ENCODE data around the gene TLK2. TPM values are rescaled to one million over a fixed set of nuclear protein-coding genes. Genes with fewer than 3 reads are reported as not detected.
"Not testable (repeated sequence)": the region's sequence is repeated elsewhere in the genome, so short reads cannot be mapped to it uniquely, and the experiment has no call there.

The TLK2 gene
- total RNA-seq, 1 experiment from 2014 or later: 54.6 TPM

- BruUV-seq (replicated peaks): no TSS peak
- TF ChIP-seq TCF7L2 (IDR thresholded peaks at IDR 0.05; ENCODE audit: low read depth, low read length) (no peak), POLR2AphosphoS5 (IDR thresholded peaks at IDR 0.05; ENCODE audit: low read depth, low read length) (no peak), SIN3A (IDR thresholded peaks at IDR 0.05; ENCODE audit: borderline replicate concordance, insufficient read depth, low read depth, low read length) (no peak), REST (IDR thresholded peaks at IDR 0.05; ENCODE audit: insufficient read depth in 1 of 2, low read depth in 2 of 2, low read length in 1 of 2) (no peak)
- TF ChIP-seq, protein P1, sequence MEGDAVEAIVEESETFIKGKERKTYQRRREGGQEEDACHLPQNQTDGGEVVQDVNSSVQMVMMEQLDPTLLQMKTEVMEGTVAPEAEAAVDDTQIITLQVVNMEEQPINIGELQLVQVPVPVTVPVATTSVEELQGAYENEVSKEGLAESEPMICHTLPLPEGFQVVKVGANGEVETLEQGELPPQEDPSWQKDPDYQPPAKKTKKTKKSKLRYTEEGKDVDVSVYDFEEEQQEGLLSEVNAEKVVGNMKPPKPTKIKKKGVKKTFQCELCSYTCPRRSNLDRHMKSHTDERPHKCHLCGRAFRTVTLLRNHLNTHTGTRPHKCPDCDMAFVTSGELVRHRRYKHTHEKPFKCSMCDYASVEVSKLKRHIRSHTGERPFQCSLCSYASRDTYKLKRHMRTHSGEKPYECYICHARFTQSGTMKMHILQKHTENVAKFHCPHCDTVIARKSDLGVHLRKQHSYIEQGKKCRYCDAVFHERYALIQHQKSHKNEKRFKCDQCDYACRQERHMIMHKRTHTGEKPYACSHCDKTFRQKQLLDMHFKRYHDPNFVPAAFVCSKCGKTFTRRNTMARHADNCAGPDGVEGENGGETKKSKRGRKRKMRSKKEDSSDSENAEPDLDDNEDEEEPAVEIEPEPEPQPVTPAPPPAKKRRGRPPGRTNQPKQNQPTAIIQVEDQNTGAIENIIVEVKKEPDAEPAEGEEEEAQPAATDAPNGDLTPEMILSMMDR (IDR thresholded peaks at IDR 0.05): no peak
- Histone ChIP-seq H3K4me3 (ENCODE audit: low read depth in 2 of 2, low read length in 2 of 2) (no peak overlapping the region), H3K27ac (ENCODE audit: low read length) (no peak overlapping the region), H3K27me3 (ENCODE audit: control insufficient read depth, insufficient read depth, low read length) (no peaks in the 10 kb centered on the region), H3K9me3 (ENCODE audit: control insufficient read depth, insufficient read depth, low read depth, low read length) (no peaks in the 10 kb centered on the region), H3K36me3 (ENCODE audit: control insufficient read depth, insufficient read depth, low read length) (peaks cover 2% of the 10 kb centered on the region; the same call in 1 of the 2 replicates), H3K4me1 (ENCODE audit: control insufficient read depth, insufficient read depth, low read length) (no peaks in the 10 kb centered on the region)
- no peak for ATAC-seq
- intact Hi-C loops (cut with micrococcal nuclease; ENCODE audit: unreplicated experiment): no loop called here
- DNase-seq (ENCODE audit: low read depth, low spot score): no peak
- POLR2A ChIA-PET: no interaction called here
- in situ Hi-C loops (cut with HindIII; ENCODE audit: low pct_unique_long_range_greater_than_20kb, low sequenced_read_pairs): no loop called here
- CTCF ChIA-PET: no interaction called here
Measured at GRCh38 chr17:62444063-62444462, 34.6 kb upstream of the TLK2 start.

- ATAC-seq; in situ Hi-C loops (cut with HindIII; ENCODE audit: low pct_unique_long_range_greater_than_20kb, low sequenced_read_pairs); DNase-seq (ENCODE audit: low read depth, low spot score); H3K27ac ChIP-seq (ENCODE audit: low read length); intact Hi-C loops (cut with micrococcal nuclease; ENCODE audit: unreplicated experiment); H3K27me3 ChIP-seq (ENCODE audit: control insufficient read depth, insufficient read depth, low read length); H3K36me3 ChIP-seq (ENCODE audit: control insufficient read depth, insufficient read depth, low read length); POLR2A ChIA-PET; H3K4me1 ChIP-seq (ENCODE audit: control insufficient read depth, insufficient read depth, low read length); H3K4me3 ChIP-seq (ENCODE audit: low read depth in 2 of 2, low read length in 2 of 2); H3K9me3 ChIP-seq (ENCODE audit: control insufficient read depth, insufficient read depth, low read depth, low read length); CTCF ChIA-PET; BruUV-seq (replicated peaks): not testable (repeated sequence)
Measured at GRCh38 chr17:62445791-62446190, 32.8 kb upstream of the TLK2 start.

DNA sequence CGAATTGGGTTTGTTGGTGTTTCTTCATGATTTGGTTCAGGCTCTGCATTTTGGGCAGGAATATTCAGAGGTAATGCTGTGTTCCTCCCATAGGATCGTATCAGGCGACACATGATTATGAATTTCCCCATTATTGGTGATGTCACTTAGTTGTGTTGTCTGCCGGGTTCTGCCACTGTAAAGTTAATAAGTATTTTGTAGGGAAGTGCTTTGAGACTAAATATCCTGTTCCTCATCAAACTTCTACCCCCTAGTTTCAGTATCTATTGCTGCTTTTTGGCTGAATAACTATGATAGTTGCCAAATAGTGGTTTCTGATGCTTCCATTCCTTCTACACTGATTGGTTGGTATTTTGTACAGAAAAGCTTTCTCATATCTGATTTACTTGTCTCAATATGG, 26.4 kb upstream of the TLK2 start:
- H3K4me3 ChIP-seq (ENCODE audit: low read depth in 2 of 2, low read length in 2 of 2); ATAC-seq; DNase-seq (ENCODE audit: low read depth, low spot score); H3K4me1 ChIP-seq (ENCODE audit: control insufficient read depth, insufficient read depth, low read length); H3K9me3 ChIP-seq (ENCODE audit: control insufficient read depth, insufficient read depth, low read depth, low read length); intact Hi-C loops (cut with micrococcal nuclease; ENCODE audit: unreplicated experiment); in situ Hi-C loops (cut with HindIII; ENCODE audit: low pct_unique_long_range_greater_than_20kb, low sequenced_read_pairs); BruUV-seq (replicated peaks); H3K27ac ChIP-seq (ENCODE audit: low read length); POLR2A ChIA-PET; H3K36me3 ChIP-seq (ENCODE audit: control insufficient read depth, insufficient read depth, low read length); CTCF ChIA-PET; H3K27me3 ChIP-seq (ENCODE audit: control insufficient read depth, insufficient read depth, low read length): not testable (repeated sequence)

DNA sequence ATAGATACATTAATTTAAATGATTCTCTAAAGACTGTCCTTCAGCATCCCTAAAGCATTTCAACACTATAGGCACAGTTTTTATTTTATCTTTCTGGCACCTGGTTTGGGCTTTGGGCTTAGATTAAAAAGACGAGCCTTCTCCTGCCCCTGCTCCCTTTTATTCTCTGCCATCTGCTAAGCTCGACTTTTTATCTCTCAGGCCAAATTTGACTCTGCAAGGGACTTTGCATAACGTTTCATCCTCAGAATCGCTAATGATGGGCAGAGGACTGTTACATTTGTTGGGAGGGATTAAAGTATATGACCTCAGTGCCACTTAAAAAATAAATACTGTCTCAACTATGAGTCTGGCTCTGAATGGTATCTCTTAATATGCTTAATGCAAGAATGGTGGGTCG, 25.6 kb upstream of the TLK2 start:
- H3K4me1 ChIP-seq (ENCODE audit: control insufficient read depth, insufficient read depth, low read length); DNase-seq (ENCODE audit: low read depth, low spot score); CTCF ChIA-PET; H3K36me3 ChIP-seq (ENCODE audit: control insufficient read depth, insufficient read depth, low read length); H3K27ac ChIP-seq (ENCODE audit: low read length); in situ Hi-C loops (cut with HindIII; ENCODE audit: low pct_unique_long_range_greater_than_20kb, low sequenced_read_pairs); intact Hi-C loops (cut with micrococcal nuclease; ENCODE audit: unreplicated experiment); H3K4me3 ChIP-seq (ENCODE audit: low read depth in 2 of 2, low read length in 2 of 2); H3K9me3 ChIP-seq (ENCODE audit: control insufficient read depth, insufficient read depth, low read depth, low read length); POLR2A ChIA-PET; BruUV-seq (replicated peaks); ATAC-seq; H3K27me3 ChIP-seq (ENCODE audit: control insufficient read depth, insufficient read depth, low read length): not testable (repeated sequence)

DNA sequence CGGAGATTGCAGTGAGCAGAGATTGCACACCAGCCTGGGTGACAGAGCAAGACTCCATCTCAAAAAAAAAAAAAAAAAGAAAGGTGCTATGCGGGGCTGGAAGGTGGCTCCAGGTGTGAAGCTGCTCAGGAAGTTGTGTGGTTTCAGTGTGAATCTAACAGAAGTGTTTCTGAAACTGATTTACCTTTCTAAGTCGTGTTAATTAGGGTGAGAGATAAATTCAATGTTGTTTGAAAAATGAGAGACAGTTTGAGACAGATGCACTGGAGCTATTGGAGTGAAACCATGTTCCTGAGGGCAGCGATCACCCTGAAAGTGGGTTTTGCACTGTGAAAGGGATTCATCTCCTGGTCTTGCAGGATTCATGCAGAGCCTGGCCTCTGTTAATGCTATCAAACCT, 25.0 kb upstream of the TLK2 start:
- H3K27ac ChIP-seq (ENCODE audit: low read length); ATAC-seq; CTCF ChIA-PET; H3K9me3 ChIP-seq (ENCODE audit: control insufficient read depth, insufficient read depth, low read depth, low read length); H3K36me3 ChIP-seq (ENCODE audit: control insufficient read depth, insufficient read depth, low read length); H3K27me3 ChIP-seq (ENCODE audit: control insufficient read depth, insufficient read depth, low read length); BruUV-seq (replicated peaks); in situ Hi-C loops (cut with HindIII; ENCODE audit: low pct_unique_long_range_greater_than_20kb, low sequenced_read_pairs); H3K4me3 ChIP-seq (ENCODE audit: low read depth in 2 of 2, low read length in 2 of 2); H3K4me1 ChIP-seq (ENCODE audit: control insufficient read depth, insufficient read depth, low read length); POLR2A ChIA-PET; DNase-seq (ENCODE audit: low read depth, low spot score); intact Hi-C loops (cut with micrococcal nuclease; ENCODE audit: unreplicated experiment): not testable (repeated sequence)

DNA sequence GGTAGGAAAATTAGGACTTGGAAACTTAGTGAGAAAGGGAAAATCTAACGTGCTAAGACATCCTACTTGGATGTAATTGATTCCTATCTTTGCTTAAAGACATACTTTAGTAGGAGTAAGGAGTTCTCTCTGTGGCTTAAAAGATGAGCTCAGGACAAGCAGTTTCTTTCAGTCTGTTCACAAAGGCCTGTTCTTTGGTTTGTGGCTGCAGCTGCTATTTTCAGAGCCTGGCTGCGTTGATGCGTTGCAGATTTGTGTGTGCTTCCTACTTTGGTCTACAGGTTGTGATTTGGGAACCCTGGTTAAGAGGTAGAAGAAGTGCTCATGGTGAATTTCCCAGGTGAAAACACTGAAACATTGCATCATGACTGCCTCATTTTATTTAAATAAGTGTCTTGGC, 24.5 kb upstream of the TLK2 start:
- H3K4me1 ChIP-seq (ENCODE audit: control insufficient read depth, insufficient read depth, low read length); CTCF ChIA-PET; H3K27me3 ChIP-seq (ENCODE audit: control insufficient read depth, insufficient read depth, low read length); ATAC-seq; H3K27ac ChIP-seq (ENCODE audit: low read length); intact Hi-C loops (cut with micrococcal nuclease; ENCODE audit: unreplicated experiment); BruUV-seq (replicated peaks); POLR2A ChIA-PET; DNase-seq (ENCODE audit: low read depth, low spot score); H3K36me3 ChIP-seq (ENCODE audit: control insufficient read depth, insufficient read depth, low read length); H3K4me3 ChIP-seq (ENCODE audit: low read depth in 2 of 2, low read length in 2 of 2); in situ Hi-C loops (cut with HindIII; ENCODE audit: low pct_unique_long_range_greater_than_20kb, low sequenced_read_pairs); H3K9me3 ChIP-seq (ENCODE audit: control insufficient read depth, insufficient read depth, low read depth, low read length): not testable (repeated sequence)

All from Panc1 (cell line).